ENCODE results near the gene ZSWIM2. TPM values are rescaled to one million over a fixed set of nuclear protein-coding genes. Genes with fewer than 3 reads are reported as not detected.

Gene ZSWIM2
- total and polyA plus RNA-seq, 2 of the 4 experiments (the other 2 are of a cell fraction) = 0.09 TPM; not detected in 1

GRCh38 chr2:186868344-186868743, 19.4 kb upstream of the ZSWIM2 start:
- Histone ChIP-seq H3K18ac (ENCODE audit: low read depth, low read length) (no peak overlapping the region), H4K20me1 (ENCODE audit: insufficient read depth, low read length) (no peaks in the 10 kb centered on the region), H2BK5ac (ENCODE audit: low read depth, low read length, poor library complexity, severe bottlenecking) (no peak overlapping the region), H3K4me1 (ENCODE audit: control insufficient read depth, insufficient read depth, low read length) (no peaks in the 10 kb centered on the region), H3K4me3 (ENCODE audit: insufficient read depth, low read depth, low read length) (no peak overlapping the region), H2BK15ac (ENCODE audit: low read depth, low read length) (no peak overlapping the region), H2AFZ (replicated peaks; ENCODE audit: low read length, poor library complexity) (no peak overlapping the region), H3K36me3 (ENCODE audit: control insufficient read depth, insufficient read depth, low read length) (no peaks in the 10 kb centered on the region), H4K8ac (ENCODE audit: low read depth in 2 of 2, low read length in 2 of 2) (no peak overlapping the region), H2BK20ac (ENCODE audit: low read depth, low read length) (no peak overlapping the region), H3K9me3 (ENCODE audit: control insufficient read depth, insufficient read depth, low read length) (no peaks in the 10 kb centered on the region), H3K14ac (replicated peaks; ENCODE audit: low read depth, low read length) (no peak overlapping the region), H3K9me1 (ENCODE audit: insufficient read depth, low read length) (no peaks in the 10 kb centered on the region), H4K5ac (ENCODE audit: low read depth, low read length) (no peak overlapping the region), H3K9ac (ENCODE audit: low read depth, low read length) (no peak overlapping the region), H3K56ac (ENCODE audit: extremely low read depth, insufficient read depth, low read length) (no peak overlapping the region), H3K4me2 (ENCODE audit: low read depth, low read length) (no peak overlapping the region), H3K23ac (ENCODE audit: low read depth, low read length) (no peak overlapping the region), H3K27ac (ENCODE audit: insufficient read depth, low read length) (no peak overlapping the region), H3K27me3 (ENCODE audit: control insufficient read depth, insufficient read depth, low read length) (peaks cover 2% of the 10 kb centered on the region; the same call in 1 of the 2 replicates), H4K91ac (ENCODE audit: insufficient read depth, low read depth, low read length) (no peak overlapping the region), H3K79me1 (ENCODE audit: low read depth in 1 of 2, low read length in 2 of 2) (no peaks in the 10 kb centered on the region), H2AK9ac (replicated peaks; ENCODE audit: low read depth, low read length, poor library complexity) (no peak overlapping the region), H2AK5ac (ENCODE audit: low read depth, low read length) (no peak overlapping the region), H2BK120ac (ENCODE audit: low read depth, low read length) (no peak overlapping the region), H3K4ac (ENCODE audit: low read depth, low read length) (no peak overlapping the region)
- no CpG with 5 or more reads among the region's 1 CpG for WGBS, 2 experiments (ENCODE audit: extremely low coverage in 2 of 2, insufficient read length in 1 of 2)
- no peak for TF ChIP-seq RAD21 (IDR thresholded peaks at IDR 0.05; ENCODE audit: low read length)
- ATAC-seq (ENCODE audit: low read depth) (no peak), DNase-seq (no peak)
- intact Hi-C loops (cut with micrococcal nuclease) (loop anchor here (10.0 kb wide), 1 partner anchor 1646 kb away; no protein-coding TSS in a partner anchor), in situ Hi-C loops (cut with MboI; ENCODE audit: low sequenced_read_pairs) (no loop called here), dilution Hi-C loops (cut with HindIII; ENCODE audit: low sequenced_read_pairs, unreplicated experiment) (no loop called here)
- POLR2A ChIA-PET (ENCODE audit: unreplicated experiment) = no interaction called here
- BruUV-seq (replicated peaks) = no TSS peak
- CTCF ChIA-PET = interaction anchor here (1.4 kb wide), 1 partner anchor 14 kb away, joined by 3 read pairs; no protein-coding TSS in a partner anchor
